Left kidney (tissue), 1 donor: ENCODE measurements around the gene PSMB5. TPM values are rescaled to one million over a fixed set of nuclear protein-coding genes. Genes with fewer than 3 reads are reported as not detected.

ENCODE experiments used
- polyA plus RNA-seq: library from polyadenylated mRNA; unstranded; fragments of 120-200 nt; gene quantifications from one replicate; pipeline ENCODE4 v1.2.1, GENCODE V29; 2013; ENCODE audit not compliant: insufficient read length

Gene PSMB5
- polyA plus RNA-seq, 1 donor: 206 TPM

Other genes starting within 250 kb of the PSMB5 start
- 112 TPM for gene SLC7A7, start 219.5 kb downstream of the PSMB5 start, polyA plus RNA-seq
- 81.9 TPM for gene MRPL52, start 205.0 kb downstream of the PSMB5 start, polyA plus RNA-seq
- 125 TPM for gene MMP14, start 198.3 kb downstream of the PSMB5 start, polyA plus RNA-seq
- 74.8 TPM for gene LRP10, start 163.2 kb downstream of the PSMB5 start, polyA plus RNA-seq
- gene REM2, start 151.7 kb downstream of the PSMB5 start, polyA plus RNA-seq: 1.9 TPM
- 132 TPM for gene RBM23, start 115.8 kb downstream of the PSMB5 start, polyA plus RNA-seq
- 185 TPM for gene PRMT5, start 105.5 kb downstream of the PSMB5 start, polyA plus RNA-seq
- 77.6 TPM for gene HAUS4, start 77.8 kb downstream of the PSMB5 start, polyA plus RNA-seq
- gene AJUBA, start 52.3 kb downstream of the PSMB5 start, polyA plus RNA-seq: 97.2 TPM
- gene C14orf93, start 24.8 kb downstream of the PSMB5 start, polyA plus RNA-seq: 22.2 TPM
- gene PSMB11, start 7.3 kb upstream of the PSMB5 start, polyA plus RNA-seq: not detected
- gene CDH24, start 22.6 kb upstream of the PSMB5 start, polyA plus RNA-seq: 28.7 TPM
- gene ACIN1, start 60.2 kb upstream of the PSMB5 start, polyA plus RNA-seq: 365 TPM
- 76.1 TPM for gene C14orf119, start 60.6 kb upstream of the PSMB5 start, polyA plus RNA-seq
- not detected for gene CIROP, start 70.1 kb upstream of the PSMB5 start, polyA plus RNA-seq
- 0.08 TPM for gene CEBPE, start 84.4 kb upstream of the PSMB5 start, polyA plus RNA-seq
- 92.4 TPM for gene SLC7A8, start 148.8 kb upstream of the PSMB5 start, polyA plus RNA-seq
- 2.3 TPM for gene RNF212B, start 203.0 kb upstream of the PSMB5 start, polyA plus RNA-seq